Natural killer cell treated with Interleukin-12 subunit alpha and Interleukin-12 subunit beta and Interleukin-15 and Interleukin-18, amount 100 ng/mL, for 72 hours (primary cell): ENCODE measurements around the gene RIPK4. TPM values are rescaled to one million over a fixed set of nuclear protein-coding genes. Genes with fewer than 3 reads are reported as not detected.

Source experiments
- ATAC-seq, 2 donors: fragments of 150-1000 bp; cut with Tn5 transposase in 1 of 2; sonication (Bioruptor Pico), chemical (Tn5 transposase) in 1 of 2; 2 replicates each; pipeline ENCODE4 v1.10.0; 2021
- DNase-seq: peaks from one replicate; pipeline ENCODE4 v3.0.0; 2022; ENCODE audit warnings: low spot score
- H3K27ac Mint-ChIP-seq, 2 donors: 1 replicate in 1 of 2; 2 replicates in 1 of 2; pipeline ENCODE4 v1.8.0; 2022; ENCODE audit warnings: mixed read lengths in 2 of 2, mild to moderate bottlenecking in 1 of 2, moderate library complexity in 1 of 2
- H3K27me3 Mint-ChIP-seq, 2 donors: 1 replicate in 1 of 2; 2 replicates in 1 of 2; pipeline ENCODE4 v1.8.0; 2022; ENCODE audit warnings: mixed read lengths in 2 of 2
- H3K36me3 Mint-ChIP-seq: one replicate; pipeline ENCODE4 v1.8.0; 2022; ENCODE audit warnings: mixed read lengths
- H3K4me1 Mint-ChIP-seq, 2 donors: 1 replicate in 1 of 2; 2 replicates in 1 of 2; pipeline ENCODE4 v1.8.0; 2022; ENCODE audit warnings: low read depth in 2 of 2, mixed read lengths in 2 of 2, mild to moderate bottlenecking in 1 of 2
- H3K4me3 Mint-ChIP-seq: one replicate; pipeline ENCODE4 v1.8.0; 2022; ENCODE audit warnings: mixed read lengths
- H3K9me3 Mint-ChIP-seq: 2 replicates; pipeline ENCODE4 v1.8.0; 2022; ENCODE audit warnings: mixed read lengths
- total RNA-seq, 2 donors: library from RNA; stranded (reverse); gene quantifications; one replicate each; pipeline ENCODE4 v1.2.3, GENCODE V29; 2022

RIPK4 gene
- total RNA-seq, 2 donors from 2014 or later = 0.11 TPM; not detected in 1

- no peaks in the 10 kb centered on the region for H3K9me3 Mint-ChIP-seq
- H3K4me3 Mint-ChIP-seq = no peak overlapping the region
- ATAC-seq = no peak
- no peak overlapping the region for H3K27ac Mint-ChIP-seq
- no peaks in the 10 kb centered on the region for H3K36me3 Mint-ChIP-seq
- no peak for DNase-seq
- peaks cover 8 to 13% of the 10 kb centered on the region in 2 donors for H3K4me1 Mint-ChIP-seq
- H3K27me3 Mint-ChIP-seq = peaks cover 40 to 47% of the 10 kb centered on the region in 2 donors
These were observed 5.5 kb downstream of the RIPK4 start for GRCh38 chr21:41761211-41761933.

GRCh38 chr21:41760411-41760810, 6.4 kb downstream of the RIPK4 start:
- Mint-ChIP-seq H3K36me3 (no peaks in the 10 kb centered on the region), H3K9me3 (no peaks in the 10 kb centered on the region), H3K4me1 (peaks cover 8 to 13% of the 10 kb centered on the region in 2 donors), H3K27ac (no peak overlapping the region), H3K27me3 (peaks cover 37 to 42% of the 10 kb centered on the region in 2 donors), H3K4me3 (no peak overlapping the region)
- no peak for DNase-seq
- ATAC-seq = no peak

- Mint-ChIP-seq H3K4me3 (no peak overlapping the region), H3K27ac (no peak overlapping the region), H3K27me3 (peaks cover 34 to 37% of the 10 kb centered on the region in 2 donors), H3K9me3 (no peaks in the 10 kb centered on the region), H3K36me3 (no peaks in the 10 kb centered on the region), H3K4me1 (peaks cover 8 to 13% of the 10 kb centered on the region in 2 donors)
- ATAC-seq (no peak), DNase-seq (no peak)
These were observed 6.9 kb downstream of the RIPK4 start for GRCh38 chr21:41759926-41760325.

GRCh38 chr21:41759214-41759840, 7.5 kb downstream of the RIPK4 start:
- Mint-ChIP-seq H3K9me3 (no peaks in the 10 kb centered on the region), H3K4me3 (no peak overlapping the region), H3K27ac (no peak overlapping the region), H3K4me1 (peaks cover 8 to 13% of the 10 kb centered on the region in 2 donors), H3K27me3 (peaks cover 30 to 32% of the 10 kb centered on the region in 2 donors), H3K36me3 (no peaks in the 10 kb centered on the region)
- DNase-seq (no peak), ATAC-seq (no peak)

- Mint-ChIP-seq H3K27me3 (peaks cover 27 to 32% of the 10 kb centered on the region in 2 donors), H3K9me3 (no peaks in the 10 kb centered on the region), H3K4me3 (no peak overlapping the region), H3K4me1 (peaks cover 8 to 13% of the 10 kb centered on the region in 2 donors), H3K36me3 (no peaks in the 10 kb centered on the region), H3K27ac (no peak overlapping the region)
- DNase-seq (no peak), ATAC-seq (no peak)
These were observed 8.3 kb downstream of the RIPK4 start for GRCh38 chr21:41758550-41758949.

- Mint-ChIP-seq H3K4me1 (peaks cover 3 to 7% of the 10 kb centered on the region in 2 donors), H3K4me3 (no peak overlapping the region), H3K36me3 (no peaks in the 10 kb centered on the region), H3K27ac (no peak overlapping the region), H3K27me3 (peaks cover 10 to 16% of the 10 kb centered on the region in 2 donors), H3K9me3 (no peaks in the 10 kb centered on the region)
- no peak for ATAC-seq
- no peak for DNase-seq
These were observed 10.7 kb downstream of the RIPK4 start for GRCh38 chr21:41755934-41756773.

GRCh38 chr21:41755258-41755933, 11.5 kb downstream of the RIPK4 start:
- Mint-ChIP-seq H3K4me3 (no peak overlapping the region), H3K27me3 (peaks cover 3 to 8% of the 10 kb centered on the region in 2 donors), H3K27ac (no peak overlapping the region), H3K4me1 (peaks cover 0 to 3% of the 10 kb centered on the region in 2 donors), H3K36me3 (no peaks in the 10 kb centered on the region), H3K9me3 (no peaks in the 10 kb centered on the region)
- ATAC-seq = no peak
- no peak for DNase-seq

- no peaks in the 10 kb centered on the region for H3K9me3 Mint-ChIP-seq
- DNase-seq (no peak), ATAC-seq (no peak)
- no peaks in the 10 kb centered on the region for H3K27me3 Mint-ChIP-seq
- H3K4me3 Mint-ChIP-seq = no peak overlapping the region
- no peaks in the 10 kb centered on the region for H3K4me1 Mint-ChIP-seq
- H3K36me3 Mint-ChIP-seq = no peaks in the 10 kb centered on the region
- H3K27ac Mint-ChIP-seq = no peak overlapping the region
These were observed 12.4 kb downstream of the RIPK4 start for GRCh38 chr21:41754479-41754891.

- ATAC-seq = no peak
- H3K36me3 Mint-ChIP-seq = no peaks in the 10 kb centered on the region
These were observed 13.6 kb downstream of the RIPK4 start for GRCh38 chr21:41753006-41753898.

GRCh38 chr21:41752231-41752681, 14.6 kb downstream of the RIPK4 start:
- Mint-ChIP-seq H3K4me3 (no peak overlapping the region), H3K27ac (no peak overlapping the region), H3K27me3 (no peaks in the 10 kb centered on the region), H3K36me3 (no peaks in the 10 kb centered on the region), H3K4me1 (no peaks in the 10 kb centered on the region), H3K9me3 (no peaks in the 10 kb centered on the region)
- ATAC-seq (no peak), DNase-seq (no peak)

More at GRCh38 chr21:41753006-41753898, 13.6 kb downstream of the RIPK4 start:
- Mint-ChIP-seq H3K9me3 (no peaks in the 10 kb centered on the region), H3K4me1 (no peaks in the 10 kb centered on the region), H3K4me3 (no peak overlapping the region), H3K27me3 (no peaks in the 10 kb centered on the region), H3K27ac (no peak overlapping the region)
- DNase-seq = no peak

GRCh38 chr21:41751611-41752011, 15.2 kb downstream of the RIPK4 start:
- DNase-seq (no peak), ATAC-seq (no peak)
- Mint-ChIP-seq H3K27me3 (no peaks in the 10 kb centered on the region), H3K27ac (no peak overlapping the region), H3K4me1 (no peaks in the 10 kb centered on the region), H3K36me3 (no peaks in the 10 kb centered on the region), H3K4me3 (no peak overlapping the region), H3K9me3 (no peaks in the 10 kb centered on the region)

GRCh38 chr21:41750532-41751151, 16.2 kb downstream of the RIPK4 start:
- ATAC-seq = no peak
- H3K27me3 Mint-ChIP-seq = no peaks in the 10 kb centered on the region
- no peaks in the 10 kb centered on the region for H3K4me1 Mint-ChIP-seq
- no peak overlapping the region for H3K27ac Mint-ChIP-seq
- no peak for DNase-seq
- H3K9me3 Mint-ChIP-seq = no peaks in the 10 kb centered on the region
- no peaks in the 10 kb centered on the region for H3K36me3 Mint-ChIP-seq
- no peak overlapping the region for H3K4me3 Mint-ChIP-seq
